SIG-M5 treated with dmso at 0.1 percent for 504 hours (cell line): Measurements from ENCODE around the gene GPC5.
"Not testable (repeated sequence)": the region's sequence is repeated elsewhere in the genome, so short reads cannot be mapped to it uniquely, and the experiment has no call there.

Experiments
- DNase-seq: peaks from one replicate; lab custom pipeline; 2025; ENCODE audit not compliant: unreplicated experiment; lab: John Stamatoyannopoulos, UW

The GPC5 gene

GRCh38 chr13:92805766-92806165 lies 1407.3 kb downstream of the GPC5 start:
- DNase-seq = no peak

DNA sequence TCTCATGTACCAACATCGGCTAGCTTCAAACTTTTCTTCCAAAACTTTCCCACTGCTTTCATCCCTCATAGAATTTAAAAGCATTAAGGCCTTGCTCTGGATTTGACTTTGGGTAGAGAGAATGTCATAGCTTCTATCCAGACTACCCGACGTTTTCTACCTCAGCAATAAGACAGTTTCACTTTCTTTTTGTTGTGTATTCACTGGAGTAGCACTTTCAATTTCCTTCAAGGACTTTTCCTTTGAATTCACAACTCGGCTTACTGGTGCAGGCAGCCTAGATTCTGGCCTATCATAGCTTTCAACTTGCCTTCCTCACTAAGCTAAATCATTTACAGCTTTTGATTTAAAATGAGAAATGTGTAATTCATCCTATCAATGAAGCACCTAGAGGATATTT lies 1407.8 kb downstream of the GPC5 start:
- DNase-seq = no peak

- DNase-seq = no peak
These were observed 1408.9 kb downstream of the GPC5 start for GRCh38 chr13:92807353-92807752.

GRCh38 chr13:92807966-92808365 lies 1409.5 kb downstream of the GPC5 start:
- no peak for DNase-seq

DNA sequence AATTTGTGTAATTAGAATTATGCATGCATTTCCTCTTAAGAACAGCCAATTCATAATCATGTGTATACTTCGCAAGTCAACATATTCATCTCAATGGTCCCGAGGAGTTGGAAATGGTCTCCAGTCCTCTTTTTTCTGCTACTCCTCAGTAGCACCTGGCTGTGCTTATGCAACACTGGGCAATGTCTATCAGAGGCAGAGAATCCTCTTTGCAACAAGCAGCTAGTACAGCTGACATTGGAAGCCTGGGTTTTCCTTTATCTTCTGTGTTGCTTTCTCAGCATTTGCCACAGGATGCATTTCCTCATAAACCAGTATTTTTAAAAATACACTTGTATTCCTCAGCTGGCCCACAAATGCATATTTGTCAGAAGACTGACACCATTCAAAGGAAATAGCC lies 1422.9 kb downstream of the GPC5 start:
- DNase-seq = no peak

DNA sequence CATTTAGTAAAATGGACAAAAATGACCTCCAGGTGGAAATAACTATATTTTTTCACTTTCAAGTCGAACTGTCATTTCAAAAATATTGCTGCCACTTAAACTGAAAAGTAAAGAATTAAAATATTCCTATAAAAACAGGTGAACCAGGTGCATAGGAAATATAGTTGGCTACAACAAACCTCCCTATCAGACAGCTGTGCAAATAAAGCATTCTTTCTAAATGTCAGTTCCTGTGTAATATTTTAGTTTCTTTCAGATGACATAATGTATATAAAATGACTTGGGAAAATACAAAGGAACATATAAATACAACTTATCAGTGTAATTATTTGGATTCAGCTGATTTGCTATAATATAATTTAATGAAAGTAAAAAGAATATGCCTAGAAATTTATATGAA lies 1424.6 kb downstream of the GPC5 start:
- DNase-seq = no peak

DNA sequence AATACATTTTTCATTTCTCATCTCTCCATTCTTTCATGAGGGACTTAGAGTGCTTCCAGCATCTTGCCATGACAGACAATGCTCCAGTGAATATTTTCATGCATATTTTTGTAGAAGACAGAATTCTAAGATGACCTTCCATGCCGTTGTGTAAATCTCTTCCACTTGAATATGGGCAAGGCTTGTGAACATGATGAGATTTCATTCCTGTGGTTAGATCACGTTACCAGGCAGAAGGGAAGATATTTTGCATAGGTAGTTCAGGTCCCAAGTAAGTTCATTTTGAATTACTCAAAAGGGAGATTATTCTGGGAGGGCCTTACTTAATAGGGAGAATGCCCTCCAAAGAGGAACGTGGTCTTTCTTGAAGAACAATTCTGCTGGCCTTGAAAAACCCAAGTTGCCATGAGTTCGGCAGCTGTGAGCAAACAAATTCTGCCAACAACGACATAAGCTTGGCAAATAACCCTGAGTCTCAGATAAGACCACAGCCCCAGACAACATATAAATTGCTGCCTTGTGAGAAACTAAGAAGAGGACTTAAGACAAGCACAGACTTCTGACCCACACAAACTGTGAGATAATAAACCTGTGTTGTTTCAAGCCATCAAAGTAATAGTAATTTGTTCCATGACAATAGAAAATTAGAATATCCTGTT lies 1427.6 kb downstream of the GPC5 start:
- DNase-seq = no peak

DNA sequence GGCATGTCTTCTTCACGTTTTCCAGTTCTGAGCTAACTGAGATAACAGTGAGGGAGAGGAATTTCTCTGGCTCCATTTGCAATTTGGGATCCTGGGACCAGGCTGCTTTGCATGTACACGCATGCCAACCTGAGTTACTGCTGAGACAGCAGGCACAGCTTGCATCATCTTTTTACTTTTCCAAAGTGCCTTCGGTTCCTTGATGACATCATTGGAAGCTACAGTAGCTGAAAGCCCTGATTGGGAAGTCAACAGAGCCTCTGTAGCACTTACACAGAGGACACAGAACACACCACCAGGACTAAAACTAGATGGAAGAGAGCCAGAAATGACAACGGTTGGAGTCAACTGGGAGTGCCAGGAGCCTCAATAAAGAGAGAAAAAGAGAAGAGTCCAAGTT lies 1429.1 kb downstream of the GPC5 start:
- no peak for DNase-seq

GRCh38 chr13:92829930-92830329 lies 1431.5 kb downstream of the GPC5 start:
- DNase-seq = no peak

GRCh38 chr13:92830821-92831220 lies 1432.4 kb downstream of the GPC5 start:
- DNase-seq = no peak

DNA sequence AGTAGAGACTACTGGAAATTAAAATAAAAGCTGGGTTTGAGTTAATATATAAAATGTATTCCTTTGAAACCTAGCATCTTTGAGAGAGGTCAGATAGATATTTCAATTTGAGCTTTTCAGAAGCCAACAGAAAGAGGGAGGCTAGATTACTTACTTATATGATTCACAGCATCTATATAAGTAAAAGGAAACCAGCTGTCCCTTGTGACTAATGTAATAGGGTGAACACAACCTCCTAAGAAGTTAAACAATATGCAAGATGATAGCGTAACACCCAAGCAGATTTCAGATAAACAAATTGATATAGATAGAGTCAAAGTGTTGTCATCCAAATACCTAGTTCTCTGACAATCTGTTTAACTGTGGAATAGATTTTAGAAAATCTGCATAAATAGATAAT lies 1434.7 kb downstream of the GPC5 start:
- DNase-seq = no peak

- no peak for DNase-seq
These were observed 1437.8 kb downstream of the GPC5 start for GRCh38 chr13:92836171-92836570.

GRCh38 chr13:92838786-92839185 lies 1440.4 kb downstream of the GPC5 start:
- DNase-seq = no peak

- no peak for DNase-seq
These were observed 1443.7 kb downstream of the GPC5 start for GRCh38 chr13:92842145-92842544.

DNA sequence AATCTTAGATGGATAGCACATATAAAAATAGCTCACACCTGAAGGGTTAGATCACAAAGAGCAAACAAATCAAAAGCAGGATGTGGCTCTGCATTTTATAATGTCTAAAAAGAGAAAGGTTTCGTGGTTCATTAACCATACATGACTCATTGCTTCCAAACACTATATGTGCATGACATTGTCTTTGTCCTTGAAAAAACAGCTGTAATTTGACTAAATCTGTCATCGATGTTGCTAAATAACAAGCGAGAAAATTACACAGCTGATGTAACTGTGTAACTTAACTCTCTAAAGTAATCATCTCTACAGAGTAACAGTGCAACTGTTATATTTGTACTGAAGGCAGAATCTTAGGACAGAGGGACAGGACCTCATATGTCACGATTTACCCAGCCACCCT lies 1445.1 kb downstream of the GPC5 start:
- no peak for DNase-seq

DNA sequence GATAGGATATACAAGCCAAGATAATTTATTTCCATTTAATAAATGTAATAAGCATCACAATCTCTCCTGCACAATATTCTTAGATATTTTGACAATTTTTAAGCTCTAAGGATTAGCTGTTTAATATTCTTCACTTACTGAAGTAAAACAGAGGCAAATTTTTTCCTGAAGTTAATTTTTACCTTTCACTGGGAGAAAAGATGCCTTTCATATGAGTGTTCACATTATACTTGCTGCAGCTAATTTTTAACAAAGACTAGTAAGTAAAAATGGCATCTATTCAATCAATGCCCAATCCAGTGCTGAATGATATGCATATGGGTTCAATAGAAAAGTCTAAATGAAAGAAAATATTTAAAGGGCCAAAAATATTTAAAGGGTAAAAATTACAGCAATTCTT lies 1451.0 kb downstream of the GPC5 start:
- DNase-seq = no peak

DNA sequence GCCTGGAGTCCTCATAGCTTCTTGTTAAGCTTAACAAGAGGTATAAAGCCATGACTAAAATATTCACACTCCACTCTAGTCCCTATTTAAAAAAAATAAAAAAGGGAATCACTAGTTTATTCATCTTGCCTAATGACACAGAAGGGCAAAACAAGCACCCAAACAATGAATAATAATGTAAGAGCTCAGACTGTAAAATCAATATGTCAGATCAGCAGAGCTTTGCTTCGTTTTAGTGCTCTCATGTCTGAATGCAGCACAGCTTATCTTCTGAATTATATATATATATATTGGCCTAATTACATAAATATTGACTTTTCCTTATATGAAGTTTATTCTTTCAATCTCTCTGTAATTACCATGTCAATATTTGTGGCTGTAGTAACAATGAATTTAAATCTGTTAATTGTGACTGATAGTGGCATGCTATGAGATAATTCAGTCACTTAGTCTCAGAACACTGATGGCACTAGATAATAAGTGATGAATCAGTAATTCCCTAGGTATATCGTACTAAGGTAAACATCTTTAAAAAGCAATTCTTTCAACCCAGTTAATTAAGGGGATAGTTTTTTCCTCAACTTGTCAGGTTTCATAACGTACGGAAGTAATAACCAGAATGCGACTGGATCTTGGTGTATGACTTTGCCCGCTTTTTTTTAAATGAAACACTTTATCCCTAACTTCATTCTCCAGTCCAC lies 1466.3 kb downstream of the GPC5 start:
- DNase-seq = no peak

DNA sequence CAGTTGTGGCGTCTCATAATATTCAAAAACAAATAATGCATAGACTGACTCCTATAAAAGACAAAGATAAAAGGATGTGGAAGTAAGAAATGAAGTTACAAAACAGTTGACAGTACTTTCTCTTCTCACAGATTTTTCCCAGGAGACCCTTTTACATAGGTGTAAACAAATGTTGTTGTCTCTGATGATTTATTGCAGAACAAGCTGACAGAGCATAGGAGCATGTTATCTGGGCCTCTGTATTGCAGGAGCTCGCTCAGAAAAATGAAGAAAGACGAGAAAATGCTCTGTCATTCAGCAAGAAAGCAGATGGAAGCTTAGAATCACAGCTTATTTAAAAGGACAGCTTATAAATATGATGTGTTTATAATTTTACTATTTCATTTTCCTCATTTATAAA lies 1474.6 kb downstream of the GPC5 start:
- DNase-seq = no peak

GRCh38 chr13:92886535-92887077 lies 1488.2 kb downstream of the GPC5 start:
- no peak for DNase-seq

GRCh38 chr13:92894447-92894846 lies 1496.0 kb downstream of the GPC5 start:
- no peak for DNase-seq

- no peak for DNase-seq
These were observed 1498.4 kb downstream of the GPC5 start for GRCh38 chr13:92896842-92897241.

DNA sequence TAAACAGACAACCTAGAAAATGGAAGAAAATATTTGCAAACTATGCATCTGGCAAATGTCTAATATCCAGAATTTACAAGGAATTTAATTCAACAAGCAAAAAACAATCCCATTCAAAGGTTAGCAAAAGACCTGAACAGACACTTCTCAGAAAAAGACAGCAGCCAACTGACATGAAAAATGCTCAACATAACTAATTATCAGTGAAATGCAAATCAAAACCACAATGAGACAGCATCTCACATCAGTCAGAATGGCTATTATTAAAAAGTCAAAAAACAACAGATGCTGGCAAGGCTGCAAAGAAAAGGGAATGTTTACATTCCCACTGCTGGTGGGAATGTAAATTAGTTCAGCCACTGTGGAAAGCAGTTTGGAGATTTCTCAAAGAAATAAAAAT lies 1500.5 kb downstream of the GPC5 start:
- not testable (repeated sequence) for DNase-seq

DNA sequence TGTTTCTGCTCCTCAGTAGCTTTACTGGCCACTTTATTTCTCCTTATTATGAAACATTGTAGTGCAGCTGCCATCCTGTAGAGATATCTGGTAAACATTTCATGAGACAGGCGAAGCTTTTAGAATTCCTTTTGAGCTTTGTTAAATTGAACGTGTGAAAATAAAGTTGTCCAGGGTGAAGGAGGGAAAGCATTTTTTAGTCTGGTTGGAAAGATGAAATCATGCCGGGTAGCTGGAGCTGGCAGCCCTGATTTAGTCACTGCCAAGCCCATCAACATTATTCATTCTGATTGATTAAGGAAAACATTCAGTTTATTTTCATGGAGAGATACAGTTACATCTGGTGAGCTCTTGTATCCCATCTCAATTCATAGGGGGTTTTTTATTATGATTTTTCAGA lies 1502.0 kb downstream of the GPC5 start:
- no peak for DNase-seq
